Measurements from ENCODE around the gene CBFA2T2.

DNA sequence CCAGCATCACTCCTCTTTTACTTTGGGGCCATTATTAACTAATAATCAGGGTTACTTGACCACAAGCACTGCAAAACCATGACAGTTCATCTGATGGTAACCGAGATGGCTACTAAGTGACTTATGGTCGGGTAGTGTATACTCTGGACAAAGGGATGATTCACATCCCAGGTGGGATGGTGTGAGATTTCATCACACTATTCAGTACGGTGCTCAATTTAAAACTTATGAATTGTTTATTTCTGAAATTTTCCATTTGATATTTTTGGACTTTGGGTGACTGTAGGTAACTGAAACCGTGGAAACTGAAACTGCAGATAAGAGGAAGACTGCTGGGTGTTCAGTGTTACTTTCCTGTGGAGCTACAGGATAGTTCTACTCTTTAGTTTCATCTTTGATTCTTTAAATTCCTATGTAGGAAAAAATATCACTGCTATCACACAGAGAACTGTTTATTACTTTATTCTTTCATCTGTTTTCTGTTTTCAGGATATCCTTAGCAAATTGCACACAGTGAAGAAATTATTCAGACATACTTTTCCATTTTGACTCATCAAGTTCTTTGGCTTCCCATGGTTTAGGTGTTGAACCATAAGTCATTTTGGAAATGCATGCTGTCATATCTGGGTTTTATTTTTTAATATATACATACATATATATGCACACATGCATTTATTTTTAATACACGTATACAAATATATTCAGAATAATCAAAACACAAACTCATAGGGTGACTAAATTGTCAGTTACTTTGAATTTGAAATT is 113.1 kb downstream of the CBFA2T2 start:
- TF ChIP-seq, protein P1, sequence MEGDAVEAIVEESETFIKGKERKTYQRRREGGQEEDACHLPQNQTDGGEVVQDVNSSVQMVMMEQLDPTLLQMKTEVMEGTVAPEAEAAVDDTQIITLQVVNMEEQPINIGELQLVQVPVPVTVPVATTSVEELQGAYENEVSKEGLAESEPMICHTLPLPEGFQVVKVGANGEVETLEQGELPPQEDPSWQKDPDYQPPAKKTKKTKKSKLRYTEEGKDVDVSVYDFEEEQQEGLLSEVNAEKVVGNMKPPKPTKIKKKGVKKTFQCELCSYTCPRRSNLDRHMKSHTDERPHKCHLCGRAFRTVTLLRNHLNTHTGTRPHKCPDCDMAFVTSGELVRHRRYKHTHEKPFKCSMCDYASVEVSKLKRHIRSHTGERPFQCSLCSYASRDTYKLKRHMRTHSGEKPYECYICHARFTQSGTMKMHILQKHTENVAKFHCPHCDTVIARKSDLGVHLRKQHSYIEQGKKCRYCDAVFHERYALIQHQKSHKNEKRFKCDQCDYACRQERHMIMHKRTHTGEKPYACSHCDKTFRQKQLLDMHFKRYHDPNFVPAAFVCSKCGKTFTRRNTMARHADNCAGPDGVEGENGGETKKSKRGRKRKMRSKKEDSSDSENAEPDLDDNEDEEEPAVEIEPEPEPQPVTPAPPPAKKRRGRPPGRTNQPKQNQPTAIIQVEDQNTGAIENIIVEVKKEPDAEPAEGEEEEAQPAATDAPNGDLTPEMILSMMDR (IDR thresholded peaks at IDR 0.05): no peak
- TF ChIP-seq POLR2AphosphoS5 (IDR thresholded peaks at IDR 0.05): no peak
- no peak for TF ChIP-seq EP300 (IDR thresholded peaks at IDR 0.05)

Measured in stomach (tissue), 4 donors.